GM19397 (cell line): ENCODE data around the gene TOR1B.

Source experiments
- ATAC-seq: cut with Tn5 transposase; IDR thresholded peaks from one replicate; pipeline ENCODE4 v1.9.1; 2021; ENCODE audit warnings: mild to moderate bottlenecking, moderate library complexity; ENCODE audit not compliant: unreplicated experiment

The TOR1B gene

GRCh38 chr9:129812385-129812784 is 9.4 kb downstream of the TOR1B start:
- ATAC-seq: no peak

GRCh38 chr9:129813661-129814060 is 10.7 kb downstream of the TOR1B start:
- no peak for ATAC-seq

- ATAC-seq: no peak
Measured at GRCh38 chr9:129814432-129815223, 11.6 kb downstream of the TOR1B start.

- no peak for ATAC-seq
Measured at GRCh38 chr9:129815278-129815677, 12.3 kb downstream of the TOR1B start.

- no peak for ATAC-seq
Measured at GRCh38 chr9:129816501-129817435, 13.8 kb downstream of the TOR1B start.

GRCh38 chr9:129822898-129823541 is 20.0 kb downstream of the TOR1B start:
- no peak for ATAC-seq

GRCh38 chr9:129823542-129823934 is 20.6 kb downstream of the TOR1B start:
- no peak for ATAC-seq

GRCh38 chr9:129823935-129824601 is 21.1 kb downstream of the TOR1B start, which contains the start of gene TOR1A:
TSS of gene TOR1A (minus strand) at chr9:129824136. CDS start at chr9:129824085, 51 bp downstream.
- ATAC-seq: peak; percentile 89

GRCh38 chr9:129826344-129826743 is 23.4 kb downstream of the TOR1B start:
- ATAC-seq: no peak

GRCh38 chr9:129826759-129827158 is 23.8 kb downstream of the TOR1B start:
- ATAC-seq: no peak

- no peak for ATAC-seq
Measured at GRCh38 chr9:129828051-129828450, 25.1 kb downstream of the TOR1B start.

- no peak for ATAC-seq
Measured at GRCh38 chr9:129828969-129829368, 26.0 kb downstream of the TOR1B start.

GRCh38 chr9:129832982-129833381 is 30.0 kb downstream of the TOR1B start:
- no peak for ATAC-seq

- ATAC-seq: peak; percentile 14
Measured at GRCh38 chr9:129834489-129835127, 31.6 kb downstream of the TOR1B start.

- ATAC-seq: peak; percentile 91
Measured at GRCh38 chr9:129835128-129835859, 32.3 kb downstream of the TOR1B start, which contains the start of the genes C9orf78 and USP20. TSS of gene C9orf78 (minus strand) at chr9:129835275. CDS start at chr9:129835221, 54 bp downstream. TSS of gene USP20 (plus strand) at chr9:129835458. CDS start at chr9:129852556, 17,098 bp downstream.

- ATAC-seq: peak; percentile 2
Measured at GRCh38 chr9:129835860-129836223, 32.9 kb downstream of the TOR1B start.

GRCh38 chr9:129836311-129837007 is 33.5 kb downstream of the TOR1B start:
- no peak for ATAC-seq

GRCh38 chr9:129838707-129839259 is 35.8 kb downstream of the TOR1B start:
- ATAC-seq: no peak
